HG02759 (cell line): ENCODE results near the gene ZNF205.
A peak's percentile ranks its signal among the peaks of the same experiment; 100 is the strongest.

Experiments used
- ATAC-seq: cut with Tn5 transposase; IDR thresholded peaks from one replicate; pipeline ENCODE4 v1.9.1; 2021; ENCODE audit warnings: mild to moderate bottlenecking, moderate library complexity; ENCODE audit not compliant: unreplicated experiment

The ZNF205 gene

DNA sequence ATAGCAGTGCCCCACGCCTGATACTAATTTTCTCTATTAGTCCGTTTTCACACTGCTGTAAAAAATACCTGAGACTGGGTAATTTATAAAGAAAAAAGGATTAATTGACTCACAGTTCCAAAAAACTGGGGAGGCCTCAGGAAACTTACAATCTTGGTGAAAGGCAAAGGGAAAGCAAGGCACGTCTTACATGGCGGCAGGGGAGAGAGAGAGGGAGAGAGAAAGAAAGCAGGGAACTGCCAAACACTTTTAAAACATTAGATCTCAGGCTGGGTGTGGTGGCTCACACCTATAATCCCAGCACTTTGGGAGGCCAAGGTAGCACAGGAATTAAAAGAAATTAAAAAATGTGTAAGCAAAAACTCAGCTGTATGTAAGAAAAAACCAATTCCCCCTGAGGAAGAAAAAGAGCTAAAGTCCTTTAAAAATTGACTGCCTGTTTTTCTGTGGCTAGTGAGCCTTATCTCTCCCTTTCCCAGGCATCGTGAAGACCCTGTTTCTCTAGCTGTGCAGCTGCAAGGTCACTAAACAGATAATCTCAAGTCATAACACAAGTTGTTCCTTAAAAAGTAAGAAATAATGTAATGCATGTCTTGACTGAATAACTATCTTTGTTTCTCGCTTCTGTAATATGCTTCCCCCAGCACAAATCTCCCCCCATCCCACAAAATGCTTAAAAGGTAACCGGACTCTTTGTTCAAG, 27.3 kb upstream of the ZNF205 start:
- no peak for ATAC-seq

DNA sequence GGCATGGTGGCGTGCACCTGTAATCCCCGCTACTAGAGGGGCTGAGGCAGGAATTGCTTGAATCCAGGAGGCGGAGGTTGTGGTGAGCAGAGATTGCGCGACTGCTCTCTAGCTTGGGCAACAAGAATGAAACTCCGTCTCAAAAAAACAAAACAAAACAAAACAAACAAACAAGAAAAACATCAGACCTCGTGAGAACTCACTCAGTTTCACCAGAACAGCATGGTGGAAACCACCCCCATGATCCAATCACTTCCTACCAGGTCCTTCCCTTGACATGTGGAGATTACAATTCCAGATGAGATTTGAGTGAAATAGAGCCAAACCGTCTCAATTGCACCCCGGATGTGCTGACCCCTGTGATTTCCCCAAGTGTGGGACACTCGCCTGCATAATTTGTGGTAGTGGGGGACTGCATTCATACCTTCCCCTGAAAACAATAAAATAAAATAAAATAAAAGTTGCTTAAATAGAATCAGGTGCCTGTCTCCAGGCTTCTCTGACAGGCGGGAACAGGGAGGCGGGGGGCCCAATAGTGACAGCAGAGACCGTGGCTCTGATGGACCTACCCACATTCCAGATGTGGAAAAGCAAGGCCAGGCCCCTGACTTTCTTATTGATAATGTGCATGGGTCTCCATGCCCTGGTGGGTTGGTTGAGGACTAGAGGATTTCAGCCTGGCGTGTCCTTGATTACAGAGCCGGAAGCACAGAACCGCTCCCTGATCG, 26.4 kb upstream of the ZNF205 start:
- ATAC-seq = no peak

GRCh38 chr16:3086596-3087242, 25.7 kb upstream of the ZNF205 start:
- ATAC-seq = no peak

- ATAC-seq = no peak
Measured at GRCh38 chr16:3087243-3088235, 24.8 kb upstream of the ZNF205 start.

DNA sequence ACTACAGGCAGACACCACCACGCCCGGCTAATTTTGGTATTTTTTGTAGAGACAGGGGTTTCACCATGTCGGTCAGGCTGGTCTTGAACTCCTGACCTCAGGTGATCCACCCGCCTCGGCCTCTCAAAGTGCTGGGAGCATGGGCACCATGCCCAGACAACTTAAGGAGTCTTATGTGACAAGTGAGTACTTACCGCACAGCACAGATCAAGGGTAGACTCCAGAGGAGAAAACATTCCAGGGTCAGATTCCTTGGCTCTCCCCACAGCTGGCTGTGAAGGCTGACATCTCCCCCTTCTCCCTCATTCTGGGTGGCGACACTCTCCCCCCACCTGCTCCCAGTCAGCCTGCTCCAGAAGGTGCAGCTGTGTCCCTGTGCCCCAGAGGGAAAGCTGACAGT, 23.9 kb upstream of the ZNF205 start:
- no peak for ATAC-seq

DNA sequence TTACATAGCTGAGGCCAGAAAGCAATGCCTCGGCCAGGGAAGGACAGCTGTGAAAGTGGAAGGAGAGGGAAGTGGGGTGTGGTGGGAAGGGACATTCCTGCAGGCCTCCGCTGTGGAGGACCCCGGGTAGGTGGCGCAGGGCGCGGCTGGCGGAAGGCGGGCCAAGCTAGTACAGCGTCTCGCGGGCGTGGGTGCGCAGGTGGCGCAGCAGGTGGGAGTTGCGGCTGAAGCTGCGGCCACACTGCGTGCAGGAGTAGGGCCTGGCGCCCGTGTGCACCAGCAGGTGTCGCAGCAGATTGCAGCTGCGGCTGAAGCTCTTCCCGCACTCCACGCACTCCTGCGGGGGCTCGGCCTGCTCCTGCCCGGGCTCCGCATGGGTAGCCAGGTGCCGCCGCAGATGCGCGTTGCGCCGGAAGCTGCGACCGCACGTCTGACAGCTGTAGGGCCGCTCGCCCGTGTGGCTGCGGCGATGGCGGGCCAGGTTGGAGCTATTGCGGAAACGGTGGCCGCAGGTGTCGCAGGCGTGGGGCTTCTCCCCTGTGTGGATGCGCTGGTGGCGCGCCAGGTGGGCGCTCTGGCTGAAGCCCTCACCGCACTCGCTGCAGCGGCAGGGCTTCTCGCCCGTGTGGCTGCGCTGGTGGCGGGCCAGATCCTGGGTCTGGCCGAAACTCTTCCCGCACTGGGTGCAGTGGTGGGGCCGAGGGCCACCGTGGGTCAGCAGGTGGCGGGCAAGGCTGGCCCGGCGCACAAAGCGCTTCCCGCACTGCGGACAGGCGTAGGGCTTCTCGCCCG, 23.3 kb upstream of the ZNF205 start:
- ATAC-seq = no peak

- no peak for ATAC-seq
Measured at GRCh38 chr16:3089717-3090592, 22.4 kb upstream of the ZNF205 start.

GRCh38 chr16:3091551-3091950, 20.8 kb upstream of the ZNF205 start:
- ATAC-seq = no peak

DNA sequence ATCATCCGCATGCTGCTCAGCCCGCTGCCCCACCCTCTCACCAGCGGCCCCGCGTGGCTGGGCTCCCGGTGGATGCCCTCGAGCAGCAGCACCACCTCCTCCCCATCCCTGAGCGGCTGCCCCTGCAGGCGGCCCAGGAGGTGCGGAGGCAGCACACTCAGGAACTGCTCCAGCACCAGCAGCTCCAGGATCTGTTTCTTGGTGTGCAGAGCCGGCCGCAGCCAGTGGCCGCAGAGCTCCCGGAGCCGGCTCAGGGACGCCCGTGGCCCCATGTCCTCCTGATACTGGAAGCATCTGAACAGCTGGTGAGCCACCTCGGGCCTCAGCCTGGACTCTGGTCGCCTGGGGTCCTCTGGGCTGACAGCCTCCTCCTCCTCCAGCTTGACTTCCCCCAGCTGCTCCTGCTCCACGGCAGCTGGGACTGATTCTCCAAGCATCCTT, 19.9 kb upstream of the ZNF205 start:
- ATAC-seq = no peak

- ATAC-seq = no peak
Measured at GRCh38 chr16:3094289-3095027, 17.9 kb upstream of the ZNF205 start.

DNA sequence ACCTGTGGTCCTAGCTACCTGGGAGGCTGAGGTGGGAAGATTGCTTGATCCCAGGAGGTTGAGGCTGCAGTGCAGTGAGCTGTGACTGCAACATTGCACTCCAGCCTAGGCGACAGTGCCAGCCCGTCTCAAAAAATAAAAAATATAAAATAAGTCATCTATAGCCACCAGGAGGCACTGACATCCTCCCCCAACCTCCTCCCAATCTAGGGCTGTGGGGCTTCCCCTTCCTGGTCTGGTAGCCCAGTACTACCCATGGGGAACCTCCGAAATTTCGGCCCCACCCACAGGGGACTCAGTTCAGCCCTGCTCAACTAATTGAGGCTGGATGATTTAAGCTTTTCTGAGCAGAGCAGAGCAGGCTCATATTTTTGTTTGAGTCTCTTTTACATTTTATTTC, 16.5 kb upstream of the ZNF205 start:
- ATAC-seq = no peak

GRCh38 chr16:3096362-3096761, 16.0 kb upstream of the ZNF205 start:
- ATAC-seq = no peak

GRCh38 chr16:3097266-3097665, 15.1 kb upstream of the ZNF205 start:
- no peak for ATAC-seq

GRCh38 chr16:3098459-3099394, 13.7 kb upstream of the ZNF205 start, which contains the start of gene ZSCAN10:
Gene ZSCAN10, minus strand, starts transcription at chr16:3099294. Its CDS starts 6,357 bp downstream, at chr16:3092937.
- ATAC-seq = no peak

- no peak for ATAC-seq
Measured at GRCh38 chr16:3099395-3099731, 13.0 kb upstream of the ZNF205 start.

DNA sequence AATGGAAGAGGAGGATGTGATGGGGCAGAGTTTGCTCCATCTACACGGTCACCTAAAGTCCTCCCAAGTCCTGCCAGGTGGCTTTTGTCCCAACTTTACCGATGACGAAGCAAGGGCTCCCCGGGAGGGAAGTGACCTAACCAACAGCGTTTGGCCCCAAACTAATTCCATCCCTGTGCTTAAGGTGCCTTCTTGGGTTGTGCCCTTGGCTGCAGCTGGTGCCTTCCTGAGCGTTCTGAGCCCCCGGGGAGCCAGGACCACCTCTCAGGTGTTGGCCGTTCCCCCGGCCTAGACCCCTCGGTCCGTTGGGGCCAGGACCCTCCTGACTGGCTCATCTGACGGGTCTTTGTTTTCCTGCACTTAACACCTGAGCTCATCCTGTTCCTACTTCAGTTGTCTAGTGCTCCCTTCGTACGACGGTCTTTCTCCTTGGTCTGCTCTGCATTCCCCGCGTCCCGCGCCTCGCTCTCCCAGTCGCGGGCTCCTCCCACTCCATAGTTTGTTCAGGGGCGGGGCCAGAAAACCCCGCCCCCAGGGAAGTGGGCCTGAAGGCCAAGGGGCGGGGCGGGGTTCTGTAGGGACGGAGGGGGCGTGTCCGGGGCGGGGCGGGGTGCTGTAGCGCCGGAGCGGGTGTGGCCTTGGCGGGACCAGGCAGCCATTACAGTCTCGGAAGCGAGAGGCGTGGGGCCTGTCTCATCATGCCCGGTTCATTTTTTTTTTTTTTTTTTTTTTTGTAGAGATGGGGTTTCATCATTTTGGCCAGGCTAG, 12.5 kb upstream of the ZNF205 start:
- ATAC-seq = peak; percentile 69
